GM12873 (cell line): ENCODE results near the gene GRAP2.

Source experiments
- TF ChIP-seq, protein P1 (sequence below): IDR thresholded peaks from 2 replicates; pipeline ENCODE4 v1.5.1; 2012; ENCODE audit warnings: low read depth, mild to moderate bottlenecking, moderate library complexity, low read length, control low read depth; ENCODE audit not compliant: insufficient read depth; ENCODE audit errors: missing control alignments

Gene GRAP2

DNA sequence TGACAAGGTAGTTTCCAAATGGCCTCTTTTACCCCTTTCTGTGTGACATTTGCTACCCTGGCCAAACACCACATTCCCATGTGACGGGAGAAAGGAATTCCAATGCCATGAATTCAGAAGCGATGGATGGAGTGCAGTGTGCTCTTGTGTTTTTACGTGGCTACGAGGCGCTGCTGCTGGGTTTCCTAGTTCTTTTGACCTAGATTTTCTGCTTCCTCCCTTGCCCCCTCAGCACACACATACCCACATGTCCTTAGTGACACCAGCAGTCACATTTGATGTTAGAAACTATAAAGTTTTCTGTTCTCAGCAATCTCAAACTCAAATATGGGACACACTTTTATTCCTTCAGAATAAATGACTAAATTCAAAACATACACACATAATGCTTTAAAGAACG lies 51.5 kb downstream of the GRAP2 start:
- TF ChIP-seq, protein P1, sequence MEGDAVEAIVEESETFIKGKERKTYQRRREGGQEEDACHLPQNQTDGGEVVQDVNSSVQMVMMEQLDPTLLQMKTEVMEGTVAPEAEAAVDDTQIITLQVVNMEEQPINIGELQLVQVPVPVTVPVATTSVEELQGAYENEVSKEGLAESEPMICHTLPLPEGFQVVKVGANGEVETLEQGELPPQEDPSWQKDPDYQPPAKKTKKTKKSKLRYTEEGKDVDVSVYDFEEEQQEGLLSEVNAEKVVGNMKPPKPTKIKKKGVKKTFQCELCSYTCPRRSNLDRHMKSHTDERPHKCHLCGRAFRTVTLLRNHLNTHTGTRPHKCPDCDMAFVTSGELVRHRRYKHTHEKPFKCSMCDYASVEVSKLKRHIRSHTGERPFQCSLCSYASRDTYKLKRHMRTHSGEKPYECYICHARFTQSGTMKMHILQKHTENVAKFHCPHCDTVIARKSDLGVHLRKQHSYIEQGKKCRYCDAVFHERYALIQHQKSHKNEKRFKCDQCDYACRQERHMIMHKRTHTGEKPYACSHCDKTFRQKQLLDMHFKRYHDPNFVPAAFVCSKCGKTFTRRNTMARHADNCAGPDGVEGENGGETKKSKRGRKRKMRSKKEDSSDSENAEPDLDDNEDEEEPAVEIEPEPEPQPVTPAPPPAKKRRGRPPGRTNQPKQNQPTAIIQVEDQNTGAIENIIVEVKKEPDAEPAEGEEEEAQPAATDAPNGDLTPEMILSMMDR = no peak

DNA sequence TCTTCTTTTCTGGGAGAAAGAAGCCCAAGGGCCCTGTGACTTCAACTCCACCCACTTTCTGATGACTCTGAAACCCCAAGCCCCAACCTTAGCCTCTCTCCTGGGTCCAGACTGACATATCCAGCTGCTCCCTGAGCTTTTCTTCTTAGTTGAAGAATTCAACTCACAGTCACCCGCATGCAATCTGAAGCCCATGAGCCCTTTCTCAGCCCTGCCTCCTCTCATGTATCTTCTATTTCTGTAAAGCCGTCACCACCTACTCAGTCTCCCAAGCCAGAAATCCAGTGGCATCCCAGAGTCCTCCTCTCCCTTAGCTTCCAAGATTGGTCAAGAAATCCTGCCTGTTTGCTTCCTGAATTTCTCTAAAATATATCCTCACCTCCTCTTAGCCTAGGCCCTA lies 52.2 kb downstream of the GRAP2 start:
- TF ChIP-seq, protein P1 = no peak

DNA sequence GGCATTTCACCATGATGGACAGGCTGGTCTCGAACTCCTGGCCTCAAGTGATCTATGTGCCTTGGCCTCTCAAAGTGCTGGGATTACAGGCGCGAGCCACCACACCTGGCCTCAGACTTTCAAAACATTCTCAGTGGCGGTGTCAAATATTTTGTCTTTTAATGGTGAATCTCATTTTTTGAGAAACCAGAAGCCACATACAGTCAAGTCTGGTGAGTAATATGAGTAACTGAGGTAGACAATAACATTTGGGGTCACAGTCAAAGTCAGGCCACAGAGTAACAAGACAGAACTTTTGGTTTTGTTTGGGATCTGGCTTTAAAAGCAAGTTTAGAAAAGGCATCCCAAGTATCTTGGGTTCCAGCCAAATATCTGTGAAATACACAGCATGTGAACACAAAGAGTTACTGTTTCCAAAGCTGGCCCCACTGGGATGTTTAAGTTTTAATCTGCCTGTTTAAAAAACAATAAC lies 53.7 kb downstream of the GRAP2 start:
- TF ChIP-seq, protein P1 = no peak

DNA sequence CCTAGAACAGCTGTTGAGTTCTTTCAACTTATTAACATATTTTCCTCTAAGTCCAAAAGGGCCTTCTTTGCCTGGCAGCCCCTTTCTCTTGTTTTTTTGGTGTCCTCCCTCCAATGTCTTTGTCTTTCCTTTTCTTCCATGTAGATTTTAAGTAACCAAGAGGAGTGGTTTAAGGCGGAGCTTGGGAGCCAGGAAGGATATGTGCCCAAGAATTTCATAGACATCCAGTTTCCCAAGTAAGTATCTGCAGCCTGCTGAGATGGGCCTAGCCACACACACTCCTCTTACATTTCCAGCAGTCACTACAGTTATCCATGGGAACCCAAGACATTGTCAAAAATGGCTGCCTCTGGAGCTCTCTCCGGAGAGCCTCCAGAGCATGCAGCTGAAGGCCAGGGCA lies 54.8 kb downstream of the GRAP2 start:
- TF ChIP-seq, protein P1 = no peak

DNA sequence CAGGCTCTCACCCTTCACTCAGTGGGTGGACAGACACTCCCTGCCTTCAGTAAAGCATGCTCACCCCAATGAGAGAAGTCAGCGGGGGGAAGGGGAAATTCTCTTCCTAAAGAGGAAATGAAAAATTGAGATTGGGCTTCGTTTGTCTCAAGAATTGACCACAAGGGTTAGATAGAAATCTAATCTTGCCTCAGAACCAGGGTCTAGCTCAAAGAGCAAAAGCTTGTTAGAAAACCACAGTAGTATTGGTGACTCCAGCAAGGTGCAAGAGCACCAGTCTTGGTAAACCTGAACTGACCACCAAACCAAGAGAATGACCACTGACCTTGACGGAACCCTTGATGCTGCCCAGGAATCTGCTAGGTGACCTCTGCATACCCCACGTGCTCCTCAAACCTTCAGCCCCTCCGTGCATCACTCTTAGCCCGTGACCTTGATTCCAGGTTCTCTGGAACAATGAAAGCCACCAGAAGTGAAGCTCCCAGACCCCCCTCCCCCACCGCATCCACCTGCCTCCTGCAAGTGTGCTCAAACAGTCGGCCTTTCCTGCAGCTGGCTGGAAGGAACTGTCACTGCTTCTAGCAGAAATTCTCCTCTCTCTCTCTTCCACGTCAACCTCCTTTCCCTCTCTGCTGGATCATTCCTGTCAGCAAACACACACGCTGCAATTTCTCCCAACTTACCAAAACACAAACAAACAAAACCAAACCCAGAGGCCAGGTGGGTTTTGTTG lies 56.2 kb downstream of the GRAP2 start:
- TF ChIP-seq, protein P1 = no peak

DNA sequence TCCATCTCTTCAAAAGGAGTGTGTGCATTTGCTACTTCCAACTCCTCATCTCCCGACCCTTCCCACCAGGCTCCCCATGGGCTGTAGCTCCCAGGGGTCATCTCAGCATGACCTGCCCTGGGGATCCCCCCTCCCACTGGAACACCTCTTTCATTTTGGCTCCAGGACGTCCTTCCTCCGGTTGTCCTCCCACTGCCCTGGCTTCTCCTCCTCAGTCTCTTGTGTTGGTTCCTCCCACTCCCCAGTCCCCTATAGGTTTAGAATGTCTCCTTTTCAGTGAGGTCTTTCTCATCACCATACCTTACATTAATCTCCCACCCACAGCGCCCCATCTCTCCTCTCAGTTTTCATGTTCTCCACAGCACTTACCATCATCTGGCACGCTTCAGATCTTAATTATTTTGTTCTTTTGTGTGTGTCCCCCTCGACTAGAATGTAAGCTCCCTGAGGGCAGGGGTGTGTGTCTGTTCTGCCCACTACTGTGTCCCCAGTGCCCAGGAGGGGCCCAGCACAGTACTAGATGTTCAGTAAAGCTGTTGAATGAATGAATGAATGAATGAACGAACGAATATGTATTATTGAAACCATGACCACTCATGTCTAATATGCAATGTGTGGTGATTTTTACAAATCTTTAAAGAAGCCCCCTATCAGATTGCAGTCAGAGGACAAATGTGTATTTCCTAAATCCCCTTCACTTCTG lies 57.3 kb downstream of the GRAP2 start:
- TF ChIP-seq, protein P1 = no peak

DNA sequence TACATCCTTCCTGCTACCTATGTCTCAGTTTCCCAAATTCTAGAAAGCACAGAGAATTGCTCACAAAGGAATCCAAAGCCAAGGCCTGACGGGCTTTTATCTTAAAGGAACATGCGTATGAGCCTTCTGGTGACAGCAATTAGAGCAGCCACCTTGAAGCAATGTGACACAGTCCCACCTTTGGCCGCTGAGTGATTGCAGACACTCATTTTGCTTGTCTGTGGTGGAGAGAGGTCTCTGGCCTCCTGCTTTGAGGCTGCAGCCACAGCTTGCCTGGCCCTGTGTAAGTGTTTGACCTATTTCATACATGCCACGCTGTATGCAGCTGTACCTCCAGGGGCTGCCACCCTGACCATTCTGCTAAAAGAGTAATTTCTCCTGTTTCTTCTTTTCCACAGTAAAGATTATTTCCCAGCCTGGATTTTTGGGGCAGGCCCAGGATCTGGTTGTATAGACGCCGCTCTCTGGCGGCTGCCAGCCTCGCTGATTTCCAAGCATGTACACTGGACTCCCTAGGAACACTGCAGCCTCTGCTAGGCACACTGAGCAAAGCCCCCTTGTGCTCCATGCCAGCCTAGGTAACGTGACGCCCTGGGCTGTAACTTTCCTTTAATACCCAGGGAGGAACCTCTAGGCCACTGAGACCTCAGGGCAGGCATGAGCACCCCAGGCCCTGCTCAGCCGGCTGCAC lies 58.2 kb downstream of the GRAP2 start:
- TF ChIP-seq, protein P1 = no peak
